T-helper 1 cell treated with Interleukin-12 subunit alpha and Interleukin-12 subunit beta and Interleukin-4 antibody, amounts not matched to agents 30 μg/mL and 1 μg/mL, for 36 hours (primary cell): ENCODE measurements around the gene MCM3AP.
A peak's percentile ranks its signal among the peaks of the same experiment; 100 is the strongest.

Source experiments
- H3K27ac Mint-ChIP-seq: one replicate; pipeline ENCODE4 v1.8.0; 2021; ENCODE audit warnings: mild to moderate bottlenecking, mixed read lengths
- H3K27me3 Mint-ChIP-seq: one replicate; pipeline ENCODE4 v1.8.0; 2021; ENCODE audit warnings: low read depth, mixed read lengths
- H3K36me3 Mint-ChIP-seq: one replicate; pipeline ENCODE4 v1.8.0; 2021; ENCODE audit warnings: low read depth, mixed read lengths
- H3K4me1 Mint-ChIP-seq: one replicate; pipeline ENCODE4 v1.8.0; 2021; ENCODE audit warnings: low read depth, mixed read lengths
- H3K4me3 Mint-ChIP-seq: one replicate; pipeline ENCODE4 v1.8.0; 2021; ENCODE audit warnings: mild to moderate bottlenecking, moderate library complexity, mixed read lengths
- H3K9me3 Mint-ChIP-seq: one replicate; pipeline ENCODE4 v1.8.0; 2021; ENCODE audit warnings: mixed read lengths

The MCM3AP gene

GRCh38 chr21:46217511-46218196 is 67.8 kb downstream of the MCM3AP start:
- H3K36me3 Mint-ChIP-seq: peaks cover 10% of the 10 kb centered on the region
- no peak overlapping the region for H3K4me3 Mint-ChIP-seq
- no peak overlapping the region for H3K27ac Mint-ChIP-seq
- no peaks in the 10 kb centered on the region for H3K27me3 Mint-ChIP-seq
- H3K9me3 Mint-ChIP-seq: no peaks in the 10 kb centered on the region
- H3K4me1 Mint-ChIP-seq: peaks cover 8% of the 10 kb centered on the region

GRCh38 chr21:46216132-46216747 is 69.2 kb downstream of the MCM3AP start:
- H3K27me3 Mint-ChIP-seq: no peaks in the 10 kb centered on the region
- no peak overlapping the region for H3K4me3 Mint-ChIP-seq
- peaks cover 8% of the 10 kb centered on the region for H3K4me1 Mint-ChIP-seq
- H3K36me3 Mint-ChIP-seq: peaks cover 13% of the 10 kb centered on the region
- peak overlapping the region; percentile 78 for H3K27ac Mint-ChIP-seq
- no peaks in the 10 kb centered on the region for H3K9me3 Mint-ChIP-seq

GRCh38 chr21:46215436-46216131 is 69.8 kb downstream of the MCM3AP start:
- H3K9me3 Mint-ChIP-seq: no peaks in the 10 kb centered on the region
- no peaks in the 10 kb centered on the region for H3K27me3 Mint-ChIP-seq
- H3K27ac Mint-ChIP-seq: peak overlapping the region; percentile 78
- H3K36me3 Mint-ChIP-seq: peaks cover 11% of the 10 kb centered on the region
- H3K4me1 Mint-ChIP-seq: peaks cover 7% of the 10 kb centered on the region
- H3K4me3 Mint-ChIP-seq: no peak overlapping the region

GRCh38 chr21:46214478-46215340 is 70.7 kb downstream of the MCM3AP start:
- Mint-ChIP-seq H3K27ac (no peak overlapping the region), H3K27me3 (no peaks in the 10 kb centered on the region), H3K9me3 (no peaks in the 10 kb centered on the region), H3K36me3 (peaks cover 5% of the 10 kb centered on the region), H3K4me1 (peaks cover 6% of the 10 kb centered on the region), H3K4me3 (no peak overlapping the region)

GRCh38 chr21:46213620-46214286 is 71.7 kb downstream of the MCM3AP start:
- Mint-ChIP-seq H3K4me1 (peaks cover 6% of the 10 kb centered on the region), H3K27me3 (no peaks in the 10 kb centered on the region), H3K36me3 (peaks cover 9% of the 10 kb centered on the region), H3K9me3 (no peaks in the 10 kb centered on the region), H3K4me3 (no peak overlapping the region), H3K27ac (no peak overlapping the region)

- H3K36me3 Mint-ChIP-seq: peaks cover 9% of the 10 kb centered on the region
- peaks cover 6% of the 10 kb centered on the region for H3K4me1 Mint-ChIP-seq
- no peaks in the 10 kb centered on the region for H3K27me3 Mint-ChIP-seq
- no peaks in the 10 kb centered on the region for H3K9me3 Mint-ChIP-seq
- H3K4me3 Mint-ChIP-seq: no peak overlapping the region
- peak overlapping the region; percentile 31 for H3K27ac Mint-ChIP-seq
These were observed 72.5 kb downstream of the MCM3AP start for GRCh38 chr21:46212721-46213484.

GRCh38 chr21:46211786-46212720 is 73.4 kb downstream of the MCM3AP start:
- Mint-ChIP-seq H3K27me3 (no peaks in the 10 kb centered on the region), H3K36me3 (peaks cover 9% of the 10 kb centered on the region), H3K27ac (no peak overlapping the region), H3K4me1 (peaks cover 3% of the 10 kb centered on the region), H3K4me3 (no peak overlapping the region), H3K9me3 (no peaks in the 10 kb centered on the region)

GRCh38 chr21:46211376-46211775 is 74.0 kb downstream of the MCM3AP start:
- no peak overlapping the region for H3K4me3 Mint-ChIP-seq
- H3K27ac Mint-ChIP-seq: no peak overlapping the region
- peaks cover 3% of the 10 kb centered on the region for H3K4me1 Mint-ChIP-seq
- H3K9me3 Mint-ChIP-seq: no peaks in the 10 kb centered on the region
- H3K27me3 Mint-ChIP-seq: no peaks in the 10 kb centered on the region
- H3K36me3 Mint-ChIP-seq: peaks cover 9% of the 10 kb centered on the region

GRCh38 chr21:46210378-46211136 is 74.9 kb downstream of the MCM3AP start:
- peaks cover 7% of the 10 kb centered on the region for H3K36me3 Mint-ChIP-seq
- no peaks in the 10 kb centered on the region for H3K9me3 Mint-ChIP-seq
- H3K4me3 Mint-ChIP-seq: no peak overlapping the region
- H3K27me3 Mint-ChIP-seq: no peaks in the 10 kb centered on the region
- H3K4me1 Mint-ChIP-seq: peaks cover 2% of the 10 kb centered on the region
- no peak overlapping the region for H3K27ac Mint-ChIP-seq

GRCh38 chr21:46208761-46209721 is 76.4 kb downstream of the MCM3AP start:
- Mint-ChIP-seq H3K4me3 (no peak overlapping the region), H3K27me3 (no peaks in the 10 kb centered on the region), H3K36me3 (peaks cover 13% of the 10 kb centered on the region), H3K27ac (no peak overlapping the region), H3K4me1 (no peaks in the 10 kb centered on the region), H3K9me3 (no peaks in the 10 kb centered on the region)

- Mint-ChIP-seq H3K27ac (no peak overlapping the region), H3K36me3 (peaks cover 13% of the 10 kb centered on the region), H3K4me3 (no peak overlapping the region)
These were observed 77.4 kb downstream of the MCM3AP start for GRCh38 chr21:46207920-46208591.

More at GRCh38 chr21:46207920-46208591, 77.4 kb downstream of the MCM3AP start:
- no peaks in the 10 kb centered on the region for H3K27me3 Mint-ChIP-seq
- H3K9me3 Mint-ChIP-seq: no peaks in the 10 kb centered on the region
- no peaks in the 10 kb centered on the region for H3K4me1 Mint-ChIP-seq
